Immature natural killer cell (primary cell): Measurements from ENCODE around the gene PEX11B. TPM values are rescaled to one million over a fixed set of nuclear protein-coding genes. Genes with fewer than 3 reads are reported as not detected.
A peak's percentile ranks its signal among the peaks of the same experiment; 100 is the strongest.

ENCODE experiments used
- DNase-seq, 3 donors: peaks; one replicate each; pipeline ENCODE4 v3.0.0; 2022; ENCODE audit warnings: mixed read lengths in 1 of 3
- H3K27ac Mint-ChIP-seq, 6 donors: one replicate each; pipeline ENCODE4 v1.8.0; 2020; ENCODE audit warnings: mixed read lengths in 6 of 6, mild to moderate bottlenecking in 5 of 6, inconsistent platforms in 4 of 6, moderate library complexity in 3 of 6
- H3K27me3 Mint-ChIP-seq, 3 donors: one replicate each; pipeline ENCODE4 v1.8.0; 2020 to 2021; ENCODE audit warnings: low read depth in 3 of 3, mild to moderate bottlenecking in 3 of 3, mixed read lengths in 3 of 3, moderate library complexity in 3 of 3, inconsistent platforms in 1 of 3
- H3K36me3 Mint-ChIP-seq, 3 donors: one replicate each; pipeline ENCODE4 v1.8.0; 2020; ENCODE audit warnings: mixed read lengths in 3 of 3, inconsistent platforms in 2 of 3, mild to moderate bottlenecking in 2 of 3
- H3K4me1 Mint-ChIP-seq, 2 donors: one replicate each; pipeline ENCODE4 v1.8.0; 2020; ENCODE audit warnings: inconsistent platforms in 2 of 2, mild to moderate bottlenecking in 2 of 2, mixed read lengths in 2 of 2, moderate library complexity in 1 of 2
- H3K4me3 Mint-ChIP-seq, 5 donors: one replicate each; pipeline ENCODE4 v1.8.0; 2020; ENCODE audit warnings: mild to moderate bottlenecking in 5 of 5, mixed read lengths in 5 of 5, inconsistent platforms in 3 of 5, moderate library complexity in 3 of 5
- H3K9me3 Mint-ChIP-seq, 6 donors: one replicate each; pipeline ENCODE4 v1.8.0; 2020; ENCODE audit warnings: mild to moderate bottlenecking in 6 of 6, mixed read lengths in 6 of 6, inconsistent platforms in 4 of 6, moderate library complexity in 3 of 6
- polyA plus RNA-seq, 3 donors: library from polyadenylated mRNA; unstranded; fragments of 300-500 nt; fragmentation: Illumina TruSeq; gene quantifications; one replicate each; pipeline ENCODE4 v1.2.3, GENCODE V29; 2021

The PEX11B gene
- polyA plus RNA-seq, 3 donors from 2014 or later = 40.2 to 73.0 (median 56.9) TPM

- Mint-ChIP-seq H3K4me1 (peaks cover 35 to 58% of the 10 kb centered on the region in 2 donors), H3K4me3 (peak overlapping the region; percentile 92 to 96 (median 95)), H3K36me3 (peaks cover 4 to 16% (median 13%) of the 10 kb centered on the region in 3 donors), H3K9me3 (no peaks in the 10 kb centered on the region), H3K27me3 (peaks cover 0 to 7% (median 5%) of the 10 kb centered on the region in 3 donors), H3K27ac (peak overlapping the region; percentile 85 to 96 (median 92))
- no peak for DNase-seq
These were observed 922 bp downstream of the PEX11B start for GRCh38 chr1:145917595-145917994.

- no peaks in the 10 kb centered on the region for H3K9me3 Mint-ChIP-seq
- H3K27me3 Mint-ChIP-seq = peaks cover 0 to 8% (median 5%) of the 10 kb centered on the region in 3 donors
- H3K4me3 Mint-ChIP-seq = peak overlapping the region; percentile 74 to 96 (median 92)
- H3K36me3 Mint-ChIP-seq = peaks cover 7 to 24% (median 17%) of the 10 kb centered on the region in 3 donors
- H3K27ac Mint-ChIP-seq = peak overlapping the region in 5 of 6 donors; percentile 29 to 94 (median 66)
- DNase-seq = no peak
- peaks cover 35 to 58% of the 10 kb centered on the region in 2 donors for H3K4me1 Mint-ChIP-seq
These were observed 1.8 kb downstream of the PEX11B start for GRCh38 chr1:145916745-145917144.

GRCh38 chr1:145912128-145912641 is 6.3 kb downstream of the PEX11B start:
- Mint-ChIP-seq H3K4me3 (no peak overlapping the region), H3K27ac (peak overlapping the region in 1 of 6 donors; percentile 46), H3K27me3 (peaks cover 0 to 1% (median 0%) of the 10 kb centered on the region in 3 donors), H3K4me1 (peaks cover 12 to 25% of the 10 kb centered on the region in 2 donors), H3K9me3 (no peaks in the 10 kb centered on the region), H3K36me3 (peaks cover 13 to 31% (median 29%) of the 10 kb centered on the region in 3 donors)
- no peak for DNase-seq

DNA sequence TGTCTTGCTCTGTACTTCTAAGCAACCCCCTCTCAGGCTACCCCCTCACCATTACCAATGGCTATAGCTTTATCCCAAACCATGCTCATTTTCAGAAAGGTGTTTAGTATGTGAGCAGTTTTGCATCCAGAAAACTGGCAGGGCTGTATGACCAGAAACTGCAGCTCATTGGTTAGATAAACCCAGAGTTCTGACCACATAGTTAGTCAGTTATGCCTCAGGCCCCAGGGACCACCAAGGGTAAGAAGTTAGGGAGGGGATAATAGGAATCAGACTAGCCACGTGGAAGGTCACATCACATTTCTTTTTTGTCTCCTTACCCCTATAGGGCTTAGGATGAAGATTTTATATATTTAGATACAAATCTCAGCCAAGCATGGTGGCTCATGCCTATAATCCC is 9.9 kb downstream of the PEX11B start:
- Mint-ChIP-seq H3K4me1 (peaks cover 6% of the 10 kb centered on the region in 2 donors), H3K27me3 (peaks cover 0 to 1% (median 0%) of the 10 kb centered on the region in 3 donors), H3K9me3 (no peaks in the 10 kb centered on the region), H3K27ac (no peak overlapping the region), H3K4me3 (no peak overlapping the region), H3K36me3 (peaks cover 9 to 30% (median 23%) of the 10 kb centered on the region in 3 donors)
- no peak for DNase-seq

DNA sequence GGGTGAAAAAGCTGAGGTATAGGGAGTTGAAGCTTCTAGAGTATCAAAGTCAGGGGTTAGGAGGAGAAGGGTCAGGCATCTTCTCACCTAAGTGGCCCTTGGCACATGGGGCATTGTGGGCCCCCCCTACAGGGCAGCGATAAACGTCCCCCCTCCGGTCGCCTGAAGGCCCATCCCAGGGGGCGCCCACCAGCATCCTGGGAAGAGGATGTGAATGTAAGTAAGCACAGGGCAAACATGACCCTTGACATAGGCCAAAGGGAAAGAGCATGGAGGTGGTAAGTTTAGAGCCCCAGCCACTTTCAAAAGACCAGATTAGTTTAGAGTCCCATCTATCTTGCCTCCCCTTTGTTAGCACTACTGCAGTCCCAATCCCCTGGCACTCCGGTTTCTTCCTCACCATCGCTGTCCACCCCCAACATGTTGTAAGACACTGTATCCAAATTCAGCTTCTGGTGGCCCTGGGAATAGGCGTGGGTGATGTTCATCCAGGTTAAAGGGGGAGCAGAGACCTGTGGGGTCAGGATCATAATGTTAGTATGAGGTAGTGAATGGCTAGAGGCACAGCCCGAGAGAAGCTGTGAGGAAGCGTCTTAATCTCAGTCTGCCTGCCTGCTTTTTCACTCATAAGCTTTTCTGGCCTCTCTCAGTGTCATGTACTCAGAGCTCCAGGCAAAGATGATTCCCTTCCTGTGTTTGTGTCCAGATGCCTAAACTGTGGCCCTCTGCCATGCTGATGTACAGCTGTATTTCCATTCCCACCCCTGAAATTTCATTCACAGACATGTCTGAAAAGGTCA is 11.4 kb downstream of the PEX11B start:
- no peak overlapping the region for H3K4me3 Mint-ChIP-seq
- H3K9me3 Mint-ChIP-seq = no peaks in the 10 kb centered on the region
- no peak for DNase-seq
- peaks cover 0 to 1% (median 0%) of the 10 kb centered on the region in 3 donors for H3K27me3 Mint-ChIP-seq
- peaks cover 6% of the 10 kb centered on the region in 2 donors for H3K4me1 Mint-ChIP-seq
- no peak overlapping the region for H3K27ac Mint-ChIP-seq
- H3K36me3 Mint-ChIP-seq = peaks cover 13 to 28% (median 13%) of the 10 kb centered on the region in 3 donors

DNA sequence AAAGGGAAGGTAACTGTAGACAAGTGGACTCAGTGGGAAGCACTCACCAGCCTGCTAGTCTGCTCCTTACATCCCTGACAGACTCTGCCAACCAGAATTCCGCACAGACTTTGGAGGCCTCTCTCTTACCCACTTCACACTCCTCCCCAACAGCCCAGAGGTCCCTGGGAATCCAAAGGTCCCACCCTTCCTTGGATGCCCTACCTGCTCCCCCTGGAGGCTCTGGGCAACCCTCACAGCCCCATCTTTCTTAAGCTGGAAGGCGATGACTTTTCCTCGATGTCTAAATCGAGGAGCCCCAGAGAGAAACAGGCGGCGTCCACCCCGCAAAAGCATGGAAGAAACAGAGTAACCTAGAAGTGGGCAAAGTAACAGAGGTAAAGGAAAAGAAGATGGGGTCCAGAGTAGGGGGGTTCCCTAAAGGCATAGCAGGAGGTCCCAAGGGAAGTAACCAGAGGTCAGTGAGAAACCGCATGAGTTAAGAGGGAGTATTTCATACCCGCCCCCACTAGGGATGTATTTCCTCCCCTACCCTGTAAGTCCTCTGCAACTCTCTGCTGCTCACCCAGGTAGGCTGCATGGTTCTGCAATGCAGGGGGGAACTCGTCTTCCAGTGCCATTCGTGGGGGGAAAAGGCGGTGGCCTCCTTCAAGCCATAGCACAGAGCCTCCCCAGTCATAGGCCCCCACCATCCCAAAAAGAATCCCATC is 17.1 kb downstream of the PEX11B start:
- H3K27me3 Mint-ChIP-seq = no peaks in the 10 kb centered on the region
- no peaks in the 10 kb centered on the region for H3K4me1 Mint-ChIP-seq
- no peak for DNase-seq
- no peak overlapping the region for H3K4me3 Mint-ChIP-seq
- H3K36me3 Mint-ChIP-seq = peaks cover 11 to 18% (median 11%) of the 10 kb centered on the region in 3 donors
- no peak overlapping the region for H3K27ac Mint-ChIP-seq
- peaks cover 0 to 2% (median 0%) of the 10 kb centered on the region in 6 donors for H3K9me3 Mint-ChIP-seq

DNA sequence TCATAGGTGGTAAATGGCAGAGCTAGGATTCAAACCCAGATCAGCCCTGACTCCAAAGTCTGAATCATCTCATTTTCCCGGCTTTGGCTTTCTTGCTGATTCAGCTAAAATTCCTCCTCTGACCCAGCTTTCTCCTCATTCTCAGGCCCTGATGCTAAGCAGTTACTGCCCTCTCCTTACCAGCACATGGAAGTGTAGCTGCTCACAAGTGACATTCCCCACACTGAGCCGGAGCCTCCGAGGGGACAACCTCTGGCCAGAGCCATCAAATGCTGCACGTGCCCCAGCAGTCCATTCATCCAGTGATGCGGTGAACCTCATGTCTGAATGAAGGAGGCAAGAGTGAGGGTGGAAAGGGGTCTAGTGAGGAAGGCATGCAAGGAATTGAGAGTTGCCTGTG is 19.8 kb downstream of the PEX11B start:
- no peak for DNase-seq
- Mint-ChIP-seq H3K4me1 (no peaks in the 10 kb centered on the region), H3K4me3 (no peak overlapping the region), H3K27me3 (peaks cover 0 to 2% (median 0%) of the 10 kb centered on the region in 3 donors), H3K27ac (no peak overlapping the region), H3K36me3 (peaks cover 7 to 20% (median 15%) of the 10 kb centered on the region in 3 donors), H3K9me3 (peaks cover 0 to 2% (median 0%) of the 10 kb centered on the region in 6 donors)

DNA sequence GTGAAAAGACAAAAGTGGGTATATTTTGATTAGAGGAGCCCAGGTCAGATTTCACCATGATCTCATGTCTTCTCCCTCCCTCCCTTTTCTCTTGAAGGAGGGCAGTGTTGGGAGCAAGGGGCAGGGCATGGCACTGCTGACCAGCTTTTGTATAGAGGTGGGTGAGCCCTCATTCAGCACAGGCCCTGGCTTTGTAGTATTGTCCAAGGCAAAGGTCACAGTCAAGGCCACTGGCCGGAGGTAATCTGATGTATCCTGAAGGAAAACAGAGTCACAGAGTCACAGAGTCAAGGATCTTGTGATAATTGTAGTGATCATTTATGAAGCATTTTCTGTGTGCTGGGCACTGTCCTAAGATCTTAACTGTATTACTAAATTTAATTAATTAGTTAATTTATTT is 20.5 kb downstream of the PEX11B start:
- peaks cover 0 to 2% (median 0%) of the 10 kb centered on the region in 6 donors for H3K9me3 Mint-ChIP-seq
- peaks cover 0 to 2% (median 0%) of the 10 kb centered on the region in 3 donors for H3K27me3 Mint-ChIP-seq
- no peak overlapping the region for H3K27ac Mint-ChIP-seq
- no peak for DNase-seq
- no peaks in the 10 kb centered on the region for H3K4me1 Mint-ChIP-seq
- peaks cover 7 to 25% (median 15%) of the 10 kb centered on the region in 3 donors for H3K36me3 Mint-ChIP-seq
- no peak overlapping the region for H3K4me3 Mint-ChIP-seq

DNA sequence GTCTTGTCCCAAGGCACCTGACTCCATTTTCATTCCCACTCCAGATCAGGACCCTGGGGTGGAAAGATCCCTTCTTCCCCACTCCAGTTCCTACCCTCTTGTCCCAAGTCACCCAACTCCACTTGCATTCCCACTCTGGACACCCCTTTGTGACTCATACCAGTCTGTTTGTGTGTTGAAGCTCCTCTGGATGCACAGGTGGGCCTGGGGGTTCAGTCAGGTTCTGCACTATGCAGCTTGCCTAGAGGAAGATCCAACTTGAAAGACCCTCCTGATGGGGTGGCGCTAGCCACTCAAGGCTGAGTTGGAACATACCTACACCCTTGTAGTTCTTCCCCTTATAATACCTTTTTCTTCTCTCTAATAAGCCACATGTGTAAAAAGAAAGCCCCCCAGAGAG is 23.0 kb downstream of the PEX11B start:
- Mint-ChIP-seq H3K27ac (no peak overlapping the region), H3K9me3 (no peaks in the 10 kb centered on the region), H3K4me1 (no peaks in the 10 kb centered on the region), H3K4me3 (no peak overlapping the region), H3K36me3 (peaks cover 0 to 21% (median 8%) of the 10 kb centered on the region in 3 donors), H3K27me3 (peaks cover 0 to 2% (median 2%) of the 10 kb centered on the region in 3 donors)
- no peak for DNase-seq

- H3K4me1 Mint-ChIP-seq = no peaks in the 10 kb centered on the region
- peaks cover 0 to 2% (median 2%) of the 10 kb centered on the region in 3 donors for H3K27me3 Mint-ChIP-seq
- no peak overlapping the region for H3K4me3 Mint-ChIP-seq
- H3K36me3 Mint-ChIP-seq = peaks cover 0 to 14% (median 8%) of the 10 kb centered on the region in 3 donors
- no peak for DNase-seq
- no peaks in the 10 kb centered on the region for H3K9me3 Mint-ChIP-seq
- no peak overlapping the region for H3K27ac Mint-ChIP-seq
These were observed 25.0 kb downstream of the PEX11B start for GRCh38 chr1:145893306-145894055.

GRCh38 chr1:145892486-145893087 is 25.9 kb downstream of the PEX11B start:
- peaks cover 0 to 2% (median 2%) of the 10 kb centered on the region in 3 donors for H3K27me3 Mint-ChIP-seq
- no peak overlapping the region for H3K27ac Mint-ChIP-seq
- no peak for DNase-seq

DNA sequence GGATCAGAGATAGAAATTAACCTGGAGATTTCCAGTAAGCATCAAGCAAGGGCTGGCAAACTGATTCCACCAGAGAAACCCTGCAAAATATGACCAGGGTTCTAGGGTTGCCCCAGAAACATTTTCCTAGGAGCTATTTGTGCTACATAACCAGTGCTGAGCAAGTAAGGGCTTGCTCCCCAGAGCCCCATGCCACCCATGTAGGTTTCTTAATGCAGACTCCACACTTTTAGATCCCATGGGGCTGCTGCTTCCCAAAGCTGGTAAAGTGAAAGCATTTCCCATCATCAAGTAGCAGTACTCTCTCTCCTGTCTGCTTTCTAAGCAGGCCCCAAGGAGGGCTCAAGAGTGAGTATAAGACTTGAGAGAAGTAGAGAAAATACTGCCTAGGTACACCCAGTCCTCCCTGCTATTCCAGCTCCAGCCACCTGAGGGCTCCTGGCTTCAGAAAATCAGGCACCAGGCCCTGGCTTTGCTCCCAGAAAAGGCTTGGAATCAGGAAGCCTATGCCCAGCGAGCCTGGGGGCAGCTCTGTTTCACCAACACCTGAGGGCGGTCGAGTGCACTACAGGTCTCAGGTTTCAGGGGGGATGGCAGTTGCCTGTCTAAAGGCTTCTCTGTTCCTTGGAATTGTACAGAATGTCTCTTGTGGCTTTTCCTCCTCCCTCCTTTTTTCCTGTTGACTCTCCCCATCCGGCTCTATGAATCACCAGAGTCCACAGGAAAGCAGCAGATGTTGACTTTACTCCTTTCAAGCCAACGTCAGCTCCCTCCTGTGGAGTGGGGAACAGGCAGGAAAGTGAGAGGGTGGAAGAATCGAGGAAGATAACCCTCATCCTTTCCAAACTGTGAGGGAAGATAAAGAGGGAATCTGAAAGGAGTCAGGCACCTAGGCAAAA is 26.7 kb downstream of the PEX11B start:
- H3K4me1 Mint-ChIP-seq = peaks cover 0 to under 1% of the 10 kb centered on the region in 2 donors
- H3K36me3 Mint-ChIP-seq = peaks cover 0 to 14% (median 4%) of the 10 kb centered on the region in 3 donors
- H3K4me3 Mint-ChIP-seq = no peak overlapping the region
- H3K9me3 Mint-ChIP-seq = no peaks in the 10 kb centered on the region
- DNase-seq = peak; percentile 19 to 39 (median 22)
- H3K27me3 Mint-ChIP-seq = peaks cover 0 to 2% (median 2%) of the 10 kb centered on the region in 3 donors
- no peak overlapping the region for H3K27ac Mint-ChIP-seq

More at GRCh38 chr1:145892486-145893087, 25.9 kb downstream of the PEX11B start:
- Mint-ChIP-seq H3K4me1 (no peaks in the 10 kb centered on the region), H3K9me3 (no peaks in the 10 kb centered on the region), H3K4me3 (no peak overlapping the region), H3K36me3 (peaks cover 0 to 14% (median 5%) of the 10 kb centered on the region in 3 donors)
